SHP77 treated with DMSO at 0.1 percent for 48 hours (cell line): Measurements from ENCODE around the gene PLCB2.

ENCODE experiments used
- DNase-seq: peaks from one replicate; lab custom pipeline; 2025; lab: John Stamatoyannopoulos, UW

The PLCB2 gene

DNA sequence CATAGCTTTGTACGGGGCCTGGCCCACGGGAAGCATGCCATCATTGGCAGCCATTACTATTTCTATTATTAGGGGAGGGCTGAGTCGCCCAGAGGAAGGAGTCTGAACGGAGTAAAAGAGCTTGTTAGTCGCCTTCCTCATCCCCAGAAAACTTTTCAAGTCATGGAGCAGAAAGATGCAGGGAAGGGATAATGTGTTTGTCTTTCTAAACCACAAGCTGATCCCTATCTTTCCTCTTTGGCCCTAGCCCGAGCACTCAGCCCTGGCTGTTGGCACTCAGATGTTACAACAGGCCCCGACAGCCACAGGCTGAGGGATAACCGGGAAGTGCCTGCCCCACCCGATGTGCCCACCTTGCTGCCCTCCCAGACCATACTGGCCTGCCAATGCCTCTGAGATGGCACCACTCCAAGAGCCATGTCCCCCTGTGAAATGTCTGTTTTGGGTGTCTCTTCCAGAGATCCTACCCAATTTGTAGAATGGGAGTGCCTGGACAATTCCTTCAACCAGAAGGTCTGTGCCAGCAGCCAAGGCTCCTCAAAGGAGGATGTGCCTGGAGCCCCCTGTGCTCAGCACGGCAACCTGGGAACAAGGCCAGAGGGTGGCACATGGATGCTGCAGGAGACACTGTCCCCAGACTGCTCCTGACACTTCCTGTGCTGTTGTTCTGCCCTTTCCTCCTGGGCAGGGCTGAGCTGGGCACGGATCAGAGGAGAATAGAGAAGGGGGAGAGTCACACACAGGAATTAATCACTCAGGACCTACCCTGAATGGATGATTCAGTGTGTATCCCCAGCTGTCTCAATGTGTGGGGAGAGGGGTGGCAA is 58.0 kb downstream of the PLCB2 start:
- no peak for DNase-seq

DNA sequence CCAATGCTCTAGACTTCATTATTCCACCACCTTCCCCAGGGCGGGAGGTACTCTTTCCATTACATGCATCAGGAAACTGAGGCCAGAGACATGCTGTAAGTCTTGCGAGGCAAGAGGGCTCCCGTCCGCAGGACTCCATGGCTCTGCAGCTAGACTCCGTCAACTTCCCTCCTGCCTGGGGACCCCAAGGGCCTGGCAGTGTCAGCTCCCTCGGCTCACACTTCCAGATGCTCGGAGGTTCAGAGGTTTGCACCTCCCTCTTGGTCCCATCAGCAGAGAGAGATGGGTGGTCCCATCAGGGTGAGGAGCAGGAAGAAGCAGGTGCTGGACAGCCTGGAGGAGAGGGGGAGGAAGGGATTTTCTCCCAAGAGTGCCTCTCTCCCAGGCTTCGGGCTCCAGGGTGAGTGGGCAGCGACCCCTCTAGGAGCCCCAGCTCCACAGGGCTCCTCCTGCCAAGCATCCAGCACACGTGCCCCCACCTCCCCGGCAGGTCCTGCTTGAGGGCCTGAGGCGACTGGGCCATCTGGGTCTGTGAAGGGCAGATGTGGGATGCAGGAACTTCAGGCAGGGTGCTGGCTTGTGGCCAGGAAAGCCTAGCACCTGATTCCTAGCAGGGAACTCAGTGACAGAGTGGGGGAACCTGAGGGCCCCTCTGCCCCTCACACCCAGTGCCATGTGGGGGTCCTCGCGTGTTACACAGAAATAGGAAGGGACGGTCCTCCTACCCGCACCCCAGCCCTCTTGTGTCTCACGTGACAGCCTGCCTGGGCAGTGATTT is 59.5 kb downstream of the PLCB2 start:
- DNase-seq, result no peak

DNA sequence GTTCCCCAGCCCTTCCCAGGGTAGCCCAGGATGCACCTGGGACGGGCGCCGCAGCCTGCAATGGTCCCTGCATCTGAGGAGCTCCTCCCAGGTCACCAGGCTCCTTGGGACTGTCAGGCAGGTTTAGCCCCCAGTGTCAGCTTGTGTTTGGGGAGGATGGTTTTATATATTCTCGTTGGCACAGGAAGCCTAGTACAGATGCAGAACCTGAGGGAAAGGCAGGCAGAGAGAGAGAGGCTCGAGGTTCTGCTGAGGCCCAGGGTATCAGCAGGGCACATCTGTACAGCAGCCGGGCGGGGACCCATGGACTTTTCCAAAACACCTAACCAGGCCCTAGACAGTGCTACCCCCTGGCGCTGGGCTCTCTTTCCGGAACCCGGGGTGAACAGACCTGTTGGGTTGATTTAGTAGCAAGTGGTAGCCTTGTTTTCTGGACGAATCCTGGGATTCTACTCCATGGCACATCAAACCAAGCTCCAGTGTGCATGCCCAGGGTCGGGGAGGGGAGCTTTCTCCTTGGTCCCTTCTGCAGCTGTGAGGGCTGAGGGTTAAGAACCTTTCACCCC is 60.2 kb downstream of the PLCB2 start:
- no peak for DNase-seq

DNA sequence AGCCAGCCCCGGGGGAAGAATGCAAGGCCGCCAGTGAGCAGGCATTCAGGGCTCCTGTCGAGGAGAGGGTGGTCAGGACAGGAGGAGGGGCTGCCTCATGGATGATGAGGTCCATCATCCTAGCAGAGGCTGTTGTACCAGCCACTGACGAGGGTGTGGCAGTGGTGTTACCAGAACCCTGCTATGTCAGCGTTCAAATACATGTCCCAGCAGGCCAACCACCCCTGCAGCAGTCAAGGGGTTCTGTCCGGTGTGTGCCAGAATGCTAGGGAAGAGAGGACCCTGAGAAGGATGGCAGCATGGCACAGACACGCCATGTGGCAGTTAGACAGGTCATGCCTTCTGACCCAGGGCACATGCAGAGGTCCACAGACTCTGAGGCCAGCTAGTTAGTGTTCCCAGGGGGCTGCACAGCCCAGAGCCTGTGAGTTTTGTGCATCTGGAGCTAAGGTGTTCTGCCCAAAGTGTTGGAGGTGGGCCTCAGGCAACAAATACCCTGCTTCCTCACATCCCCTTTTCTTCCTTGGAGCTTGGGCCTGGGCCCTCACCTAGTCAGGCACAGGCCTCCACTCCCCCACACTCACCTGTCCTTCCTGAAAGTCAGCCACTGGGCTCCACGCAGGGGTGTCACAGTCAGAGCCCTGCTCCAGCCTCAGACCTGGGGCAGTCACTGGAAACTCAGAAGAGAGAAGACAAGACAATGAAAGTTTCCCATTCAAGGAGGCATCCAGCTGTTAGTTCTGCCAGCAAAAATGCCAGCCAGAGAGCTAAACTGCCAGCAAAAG is 61.0 kb downstream of the PLCB2 start:
- no peak for DNase-seq

GRCh38 chr15:40245666-40246450 is 61.9 kb downstream of the PLCB2 start:
- DNase-seq, result no peak

DNA sequence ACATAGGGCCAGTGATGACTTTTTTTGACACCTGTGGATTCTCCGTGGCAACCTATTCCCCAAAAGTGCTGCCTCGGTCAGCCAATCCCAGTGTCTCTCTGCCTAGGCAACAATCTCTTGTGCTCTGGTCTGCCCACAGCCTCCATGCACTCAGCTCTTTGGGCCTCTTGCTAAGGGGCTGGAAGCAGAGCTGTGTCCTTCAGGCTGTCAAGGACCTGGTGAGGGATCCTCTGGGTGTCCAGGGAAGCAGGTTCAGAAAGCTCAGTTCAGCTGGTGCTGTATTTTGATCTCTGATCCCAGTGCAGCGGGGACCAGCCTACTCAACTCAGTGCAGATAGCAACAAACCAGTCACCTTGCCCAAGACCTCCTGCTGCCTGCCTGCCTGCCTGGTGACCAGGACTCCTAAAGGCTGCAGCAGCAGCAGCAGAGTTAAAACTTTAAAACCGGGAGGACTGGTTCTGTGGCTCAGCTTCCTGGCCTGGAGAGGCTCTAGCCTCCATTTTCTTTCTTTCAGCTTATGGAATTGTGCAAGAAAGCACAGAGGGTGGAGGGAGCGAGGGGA is 62.7 kb downstream of the PLCB2 start:
- DNase-seq, result no peak

- DNase-seq, result no peak
These were observed 64.5 kb downstream of the PLCB2 start for GRCh38 chr15:40243126-40243810.

- no peak for DNase-seq
These were observed 65.1 kb downstream of the PLCB2 start for GRCh38 chr15:40242601-40243000.

- no peak for DNase-seq
These were observed 65.5 kb downstream of the PLCB2 start for GRCh38 chr15:40242213-40242599.

DNA sequence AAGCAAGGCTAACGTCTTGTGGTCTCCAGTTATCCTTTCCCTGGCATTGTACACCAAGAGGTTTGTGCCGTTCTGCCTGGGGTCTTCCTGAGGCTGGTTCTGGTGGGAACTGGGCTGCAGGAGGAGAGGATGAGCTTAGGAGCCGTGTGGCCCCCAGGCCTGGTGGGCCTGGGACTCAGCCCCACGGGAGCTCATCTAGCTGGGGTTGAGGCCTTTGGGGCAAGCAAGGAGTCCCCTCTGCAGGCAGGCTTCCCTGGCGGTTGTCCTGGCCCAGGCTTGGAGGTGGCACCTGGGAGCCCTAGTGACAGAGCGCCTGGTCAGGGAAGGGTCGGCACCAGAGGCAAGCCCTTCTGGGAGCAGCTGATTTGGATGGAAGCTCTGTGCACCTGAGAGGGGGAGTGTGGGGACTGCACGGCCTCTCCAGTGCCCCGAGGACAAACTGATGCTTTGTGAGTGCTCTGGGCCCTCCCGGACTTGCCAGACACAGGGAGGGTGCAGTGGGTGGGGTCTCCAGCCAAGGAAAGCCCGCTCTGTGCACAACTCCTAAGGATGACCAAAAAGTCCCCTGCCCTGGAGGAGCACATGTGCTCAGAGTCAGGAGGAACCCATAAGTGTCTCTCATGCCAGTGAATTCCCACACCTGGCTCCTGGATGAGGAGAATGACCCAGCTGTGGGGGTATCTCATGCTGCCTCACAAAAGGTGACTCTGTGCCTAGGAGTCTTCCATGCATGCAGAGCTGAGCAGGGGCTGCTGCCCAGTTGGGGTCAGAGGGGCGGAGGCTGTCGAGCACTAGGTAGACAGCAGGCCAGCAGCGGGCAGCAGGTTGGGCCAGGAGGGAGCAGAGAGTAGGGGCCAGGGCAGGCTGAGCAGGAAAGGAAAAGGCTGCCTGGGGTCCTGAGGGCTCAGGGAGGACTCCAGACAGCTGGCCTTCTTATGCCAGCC is 66.2 kb downstream of the PLCB2 start:
- no peak for DNase-seq

GRCh38 chr15:40240619-40241221 is 67.0 kb downstream of the PLCB2 start:
- no peak for DNase-seq

DNA sequence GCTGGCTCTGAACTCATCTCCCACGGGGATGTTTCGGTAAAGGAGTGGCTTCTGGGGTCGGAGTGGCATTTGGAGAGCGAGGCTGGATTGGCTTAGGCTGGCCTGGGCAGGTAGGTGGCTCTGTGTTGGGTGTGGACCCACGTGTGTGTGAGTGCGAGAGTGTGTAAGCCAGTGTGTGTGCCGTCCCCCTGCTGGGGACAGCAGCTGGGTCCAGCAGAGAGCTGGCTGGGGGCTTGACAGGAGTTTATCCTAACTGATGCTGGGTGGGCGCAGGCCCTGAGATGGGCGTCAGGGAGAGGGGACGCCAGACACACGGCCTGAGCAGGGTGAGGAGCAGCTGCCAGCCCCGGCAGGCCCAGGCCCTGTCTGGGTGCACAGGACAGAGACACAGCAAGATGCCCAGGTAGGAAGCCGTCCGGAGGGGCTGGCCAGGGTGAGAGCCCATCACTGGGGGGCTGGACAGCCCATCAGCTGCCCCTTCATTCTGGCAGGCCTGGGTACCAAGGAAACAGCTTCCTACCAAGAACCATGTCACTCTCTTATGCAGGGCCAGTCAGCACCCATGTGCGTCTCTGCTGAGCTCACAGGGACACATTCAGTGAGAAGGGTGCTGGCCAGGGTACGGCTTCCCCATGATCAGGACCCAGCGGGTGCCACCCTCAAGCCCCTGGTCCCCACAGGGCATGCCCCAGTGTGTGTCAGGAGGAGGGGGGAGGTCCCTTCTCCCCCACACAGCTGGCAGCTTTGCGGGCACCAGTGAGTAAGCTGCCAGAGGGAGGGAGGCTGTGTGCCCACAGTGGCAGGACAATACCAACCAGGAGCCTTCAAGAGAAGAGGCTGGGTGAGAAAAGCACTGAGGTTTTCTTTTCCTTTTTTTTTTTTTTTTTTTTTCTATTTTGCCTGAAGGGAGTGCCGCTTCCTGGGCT is 67.8 kb downstream of the PLCB2 start:
- no peak for DNase-seq

- no peak for DNase-seq
These were observed 68.4 kb downstream of the PLCB2 start for GRCh38 chr15:40239404-40239692.

- DNase-seq, result no peak
These were observed 69.0 kb downstream of the PLCB2 start, which contains the start of gene PAK6 for GRCh38 chr15:40238532-40239403. Gene PAK6, plus strand, starts transcription at chr15:40239063. Its CDS starts 25,723 bp downstream, at chr15:40264786.
